Sciatic nerve (tissue), 2 donors: ENCODE measurements around the gene CDC42EP3. TPM values are rescaled to one million over a fixed set of nuclear protein-coding genes. Genes with fewer than 3 reads are reported as not detected.

Experiments used
- ATAC-seq: fragments of 200-7000 bp; cut with Tn5 transposase; one replicate; pipeline ENCODE4 v1.9.1; 2020; ENCODE audit warnings: mild to moderate bottlenecking, moderate library complexity
- DNase-seq: peaks from one replicate; pipeline ENCODE4 v3.0.0-alpha.2; 2020; ENCODE audit warnings: low spot score
- intact Hi-C: fragments of 100-400 bp; cut with DNase I; formaldehyde crosslinking; loops from one replicate; pipeline ENCODE4 v1.14.2; 2022
- total RNA-seq: library from RNA; stranded (reverse); fragmentation: NEBNext Ultra II Directional; extraction: Animal tissue kit (Norgen Biotek cat#: 25700); gene quantifications from one replicate; pipeline ENCODE4 v1.2.1, GENCODE V29; 2021
- donor health status: DM: no; HTN: no; CAD: no.
- donor health status: DM: no; HTN: no; CAD: no.

The CDC42EP3 gene
- total RNA-seq, 1 donor from 2014 or later, result 53.1 TPM

DNA sequence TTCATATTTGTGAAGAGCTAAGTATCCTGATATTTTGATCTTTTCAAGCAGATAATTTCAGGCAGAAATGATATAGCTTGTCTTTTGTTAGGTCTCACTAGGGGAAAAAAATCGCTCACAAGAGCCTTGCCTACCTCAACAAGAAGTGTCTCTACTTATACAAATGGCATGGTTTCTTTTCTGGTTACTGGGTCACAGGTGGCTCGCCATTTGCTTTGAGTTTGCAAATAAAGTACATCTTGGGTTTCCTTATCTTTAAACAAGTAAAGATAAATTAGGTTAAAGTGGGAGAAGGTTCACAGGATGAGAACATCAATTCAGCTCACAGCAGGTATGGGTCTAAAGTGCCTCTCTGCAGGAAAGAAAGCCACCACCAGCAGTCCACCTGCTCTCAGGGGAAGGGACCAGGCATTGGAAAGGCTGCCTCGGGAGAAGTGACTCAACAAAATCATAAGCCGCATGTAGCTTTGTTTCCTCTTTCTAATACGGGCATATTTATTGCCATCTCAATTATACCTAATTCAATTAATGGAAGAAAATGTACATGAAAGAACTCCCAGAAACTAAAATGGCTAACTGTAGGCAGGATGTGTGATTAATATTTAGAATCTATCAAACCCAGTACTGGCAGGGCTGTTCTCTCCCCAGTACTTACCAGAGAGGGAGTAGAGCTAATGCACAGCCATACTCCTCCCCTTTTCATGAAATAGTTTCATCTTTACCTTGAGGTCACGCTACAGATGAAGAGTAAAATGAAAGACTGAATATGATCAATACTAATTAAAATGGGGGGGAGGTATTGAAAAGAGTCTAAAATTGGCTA is 28.3 kb downstream of the CDC42EP3 start:
- DNase-seq (no peak), ATAC-seq (no peak)
- intact Hi-C loops, result no loop called here

DNA sequence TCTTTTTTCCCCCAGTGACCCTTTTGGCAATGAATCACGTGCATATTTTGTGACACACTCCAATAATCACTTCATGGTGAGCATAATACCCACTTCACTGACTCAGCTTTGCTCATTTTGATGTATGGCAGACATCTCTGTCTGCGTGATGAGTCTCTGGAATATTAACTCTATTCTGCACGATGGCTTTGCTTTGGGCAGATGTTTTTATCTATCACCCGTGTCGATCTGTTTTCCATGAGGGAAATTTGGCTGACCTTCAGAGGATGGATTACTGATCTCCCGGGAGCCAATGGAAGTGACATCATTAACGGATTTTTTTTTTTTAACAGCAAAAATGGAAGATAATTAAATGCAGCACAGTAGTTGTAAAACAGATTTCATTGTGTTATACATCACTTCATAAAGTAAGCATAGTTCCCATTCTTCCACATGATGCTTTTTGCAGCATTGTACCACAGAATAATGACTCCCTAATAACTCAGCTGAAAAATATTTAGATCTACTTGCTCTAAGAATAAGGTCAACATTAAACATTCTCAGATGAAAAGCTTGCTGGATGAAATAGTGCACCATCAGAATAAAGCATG is 29.8 kb downstream of the CDC42EP3 start:
- ATAC-seq (no peak), DNase-seq (no peak)
- intact Hi-C loops, result no loop called here

DNA sequence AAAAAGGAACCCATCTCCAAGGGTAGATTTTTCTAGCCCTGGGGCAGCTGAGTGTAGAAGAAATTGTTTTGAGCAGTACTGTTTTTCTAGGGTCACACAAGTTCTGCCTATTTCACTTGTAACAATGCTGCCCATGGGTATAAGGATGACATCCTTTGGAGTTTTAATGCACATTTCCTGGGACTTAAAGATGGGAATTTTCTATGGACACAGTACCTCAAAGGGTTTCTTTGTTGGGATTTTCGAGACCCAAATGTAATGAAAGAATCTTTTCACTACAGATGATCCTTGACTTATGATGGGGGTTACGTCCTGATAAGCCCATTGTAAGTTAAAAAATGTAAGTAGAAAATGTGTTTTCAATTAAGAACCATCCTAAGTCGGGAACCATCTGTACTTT is 31.8 kb downstream of the CDC42EP3 start:
- no peak for ATAC-seq
- no peak for DNase-seq
- intact Hi-C loops, result no loop called here

DNA sequence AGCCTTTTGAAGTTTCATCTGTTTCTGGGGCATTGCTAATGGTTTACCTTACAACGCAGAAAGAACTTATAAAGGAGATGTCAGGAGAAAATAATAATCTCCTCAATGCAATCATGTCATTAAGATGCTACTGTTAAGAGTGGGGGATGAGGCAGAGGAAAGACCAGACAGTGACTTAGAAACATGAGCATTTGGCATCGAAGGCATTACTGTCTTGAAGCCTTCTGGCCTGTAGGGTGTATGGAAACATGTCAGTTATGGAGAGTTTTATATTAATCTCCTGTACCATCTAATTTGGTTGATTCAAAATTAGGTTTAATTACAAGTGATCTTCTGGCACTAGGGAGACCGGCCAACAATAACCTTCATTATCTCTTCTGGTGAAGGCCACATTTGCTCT is 32.5 kb downstream of the CDC42EP3 start:
- ATAC-seq (no peak), DNase-seq (no peak)
- intact Hi-C loops, result no loop called here

DNA sequence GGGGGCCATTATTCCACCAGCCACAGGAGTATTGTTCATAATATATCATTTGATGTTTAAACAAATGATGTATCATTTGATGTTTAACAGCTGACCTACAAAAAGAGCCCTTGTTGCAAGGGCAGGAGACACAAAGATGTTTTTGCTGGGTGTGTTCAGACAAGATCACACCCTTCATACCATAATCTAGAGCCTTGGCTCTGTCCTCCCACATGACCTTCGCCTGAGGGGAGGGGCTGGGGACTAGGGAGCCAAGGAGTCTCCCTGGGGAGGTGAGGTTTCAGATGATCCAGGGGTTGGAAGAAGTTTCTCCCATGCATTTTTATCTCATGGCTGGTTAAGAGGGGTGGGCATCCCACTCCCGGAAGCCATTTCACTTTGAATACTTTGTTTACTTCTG is 33.5 kb downstream of the CDC42EP3 start:
- no peak for DNase-seq
- peak; percentile 64 for ATAC-seq
- intact Hi-C loops, result no loop called here

DNA sequence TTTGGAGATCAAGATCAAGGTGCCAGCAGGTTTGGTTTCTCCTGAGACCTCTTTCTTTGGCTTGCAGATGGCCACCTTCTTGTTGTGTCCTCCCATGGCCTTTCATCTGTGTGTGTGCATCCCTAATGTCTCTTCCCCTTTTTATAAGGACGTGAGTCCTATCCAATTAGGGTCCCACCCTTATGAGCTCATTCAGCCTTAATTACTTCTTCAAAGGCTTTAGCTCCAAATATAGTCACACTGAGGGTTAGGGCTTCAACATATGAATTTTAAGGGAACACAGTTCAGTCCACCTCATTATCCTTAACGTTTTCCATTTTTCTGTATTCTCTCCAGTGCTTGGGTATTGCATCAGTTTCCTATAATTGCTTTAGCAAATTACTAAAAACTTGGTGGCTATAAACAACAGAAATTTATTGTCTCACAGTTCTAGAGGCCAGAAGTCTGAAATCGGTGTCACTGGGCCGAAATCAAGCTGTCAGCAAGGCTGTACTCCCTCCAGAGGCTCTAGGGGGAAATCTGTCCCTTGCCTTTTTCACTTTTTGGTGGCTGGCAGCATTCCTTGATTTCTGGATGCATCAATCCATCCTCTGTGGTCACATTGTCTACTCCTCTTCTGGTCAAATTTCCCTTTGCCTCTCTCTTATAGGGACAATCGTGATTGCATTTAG is 34.1 kb downstream of the CDC42EP3 start:
- intact Hi-C loops, result no loop called here
- no peak for DNase-seq
- ATAC-seq, result no peak

DNA sequence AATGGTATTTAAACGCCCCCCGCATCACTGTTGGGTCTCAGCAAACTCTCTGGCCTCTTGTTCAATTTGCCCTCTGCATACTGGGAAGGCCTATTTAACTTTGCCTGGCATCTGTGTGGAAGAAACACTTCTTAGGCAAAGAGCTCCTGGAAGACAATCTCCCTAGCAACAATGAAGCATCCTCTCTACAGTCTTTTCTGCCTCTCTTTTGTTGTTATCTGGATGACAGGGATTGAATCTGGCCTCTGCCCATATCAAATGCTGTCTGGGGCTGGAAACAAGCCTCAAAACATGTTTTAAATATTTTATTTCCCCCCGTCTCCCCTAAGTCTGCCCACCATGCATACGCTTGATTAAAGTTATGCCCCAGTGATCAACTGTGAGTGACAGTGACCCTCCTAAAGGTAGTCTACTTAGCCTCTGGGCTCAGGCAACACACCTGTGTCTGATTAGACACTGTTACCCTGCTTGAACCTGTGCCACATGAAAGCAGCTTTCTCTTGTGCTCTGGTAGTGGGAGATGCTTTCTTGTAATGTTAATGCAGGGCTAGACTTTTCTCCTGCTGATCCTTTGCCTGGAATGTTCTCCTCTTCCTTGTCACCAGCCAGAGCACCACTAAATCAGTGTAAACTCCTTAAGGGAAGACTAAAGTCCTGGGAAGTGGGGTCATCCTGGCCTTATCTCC is 34.9 kb downstream of the CDC42EP3 start:
- ATAC-seq (no peak), DNase-seq (no peak)
- intact Hi-C loops, result no loop called here

DNA sequence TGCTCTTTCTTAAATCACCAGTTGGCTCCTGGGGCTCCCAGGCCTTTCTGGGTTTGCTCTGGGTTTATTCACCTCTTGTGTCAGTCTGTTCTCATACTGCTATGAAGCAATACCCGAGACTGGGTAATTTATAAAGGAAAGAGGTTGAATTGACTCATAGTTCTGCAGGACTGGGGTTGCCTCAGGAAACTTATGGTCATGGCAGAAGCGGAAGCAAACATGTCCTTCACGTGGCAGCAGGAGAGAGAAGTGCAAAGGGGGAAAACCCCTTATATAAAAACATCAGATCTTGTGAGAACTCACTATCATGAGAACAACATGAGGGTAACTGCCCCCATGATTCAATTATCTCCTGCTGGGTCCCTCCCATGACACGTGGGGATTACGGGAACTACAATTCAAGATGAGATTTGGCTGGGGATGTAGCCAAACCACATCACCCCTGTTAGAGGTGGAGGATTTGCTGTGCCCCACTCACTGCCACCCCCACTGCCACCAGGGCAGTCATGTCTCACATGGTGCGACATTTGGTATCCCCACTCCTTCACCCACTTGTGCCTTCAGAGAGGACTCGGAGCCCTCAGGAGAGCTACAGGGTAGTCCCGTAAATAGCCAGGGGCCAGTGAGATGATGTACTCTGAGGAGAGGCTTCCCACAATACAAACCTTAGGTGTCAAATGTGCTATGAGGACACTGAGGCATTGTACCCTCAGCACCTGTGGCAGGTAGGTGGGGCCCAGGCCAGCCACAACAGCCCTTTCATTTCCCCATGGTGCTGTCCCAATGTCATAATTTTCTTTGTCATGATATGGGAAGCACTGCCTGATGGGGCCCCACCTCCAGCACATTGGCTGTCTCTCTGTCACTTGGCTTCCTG is 35.7 kb downstream of the CDC42EP3 start:
- intact Hi-C loops, result no loop called here
- ATAC-seq (peak; percentile 74), DNase-seq (no peak)

DNA sequence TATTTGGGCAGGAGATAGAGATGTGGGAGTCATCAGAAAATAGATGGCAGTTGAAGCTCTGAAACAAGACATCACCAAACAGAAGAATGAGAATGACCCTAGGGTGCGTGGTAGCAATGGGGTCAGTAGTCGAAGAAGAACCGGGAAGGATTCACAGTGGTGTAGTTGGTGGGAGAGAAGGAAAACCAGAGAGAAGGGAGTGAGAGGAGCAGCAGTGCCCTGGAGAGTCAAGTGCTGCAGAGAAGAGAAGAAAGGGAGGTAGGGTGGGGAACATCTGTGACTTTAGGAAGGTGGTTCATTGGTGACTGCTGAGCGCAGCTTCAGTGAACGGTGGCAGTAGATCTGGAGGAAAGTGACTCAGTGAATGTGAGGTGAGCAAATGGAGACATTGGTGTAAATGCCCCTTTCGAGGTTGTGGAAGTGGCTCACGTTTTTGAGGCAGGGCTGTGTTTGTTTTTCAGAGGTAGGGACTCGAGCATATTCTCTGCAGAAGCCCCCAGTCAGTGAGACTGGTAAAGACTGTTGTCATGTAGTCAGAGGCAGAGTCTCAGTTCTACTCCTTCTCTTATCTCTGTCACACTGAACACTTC is 36.4 kb downstream of the CDC42EP3 start:
- ATAC-seq, result no peak
- intact Hi-C loops, result no loop called here
- no peak for DNase-seq

DNA sequence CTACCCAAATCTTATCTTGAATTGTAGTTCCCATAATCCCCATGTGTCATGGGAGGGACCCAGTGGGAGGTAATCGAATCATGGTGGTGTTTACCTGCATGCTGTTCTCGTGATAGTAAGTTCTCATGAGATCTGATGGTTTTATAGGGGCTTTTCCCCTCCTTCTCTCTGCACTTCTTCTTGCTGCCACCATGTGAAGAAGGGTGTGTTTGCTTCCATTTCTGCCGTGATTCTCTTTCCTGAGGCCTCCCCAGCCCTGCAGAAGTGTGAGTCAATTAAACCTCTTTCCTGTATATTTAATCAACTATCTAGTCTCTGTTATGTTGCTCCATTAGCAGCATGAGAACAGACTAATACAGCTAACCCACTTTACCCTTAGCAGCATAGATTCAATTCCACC is 37.6 kb downstream of the CDC42EP3 start:
- DNase-seq (no peak), ATAC-seq (no peak)
- intact Hi-C loops, result no loop called here

DNA sequence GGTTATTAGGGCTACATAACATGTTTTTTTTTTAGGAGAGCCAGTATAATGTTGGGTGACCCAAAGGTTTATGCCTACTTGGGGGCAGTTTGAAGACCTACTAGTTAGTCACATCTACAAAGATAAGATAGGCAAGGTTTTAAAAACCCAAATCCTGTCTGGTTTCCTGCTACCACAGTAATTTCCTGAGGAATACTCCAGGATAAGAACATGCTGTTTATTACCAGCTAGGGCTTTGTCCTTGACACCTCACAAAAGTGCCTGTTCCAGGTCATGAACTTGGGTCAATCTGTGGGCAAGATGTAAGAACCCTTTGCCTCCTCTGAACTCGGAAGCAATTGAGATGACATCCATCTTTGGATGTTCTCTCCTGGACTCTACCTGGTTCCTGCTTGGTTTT is 38.2 kb downstream of the CDC42EP3 start:
- DNase-seq (no peak), ATAC-seq (no peak)
- intact Hi-C loops, result no loop called here

DNA sequence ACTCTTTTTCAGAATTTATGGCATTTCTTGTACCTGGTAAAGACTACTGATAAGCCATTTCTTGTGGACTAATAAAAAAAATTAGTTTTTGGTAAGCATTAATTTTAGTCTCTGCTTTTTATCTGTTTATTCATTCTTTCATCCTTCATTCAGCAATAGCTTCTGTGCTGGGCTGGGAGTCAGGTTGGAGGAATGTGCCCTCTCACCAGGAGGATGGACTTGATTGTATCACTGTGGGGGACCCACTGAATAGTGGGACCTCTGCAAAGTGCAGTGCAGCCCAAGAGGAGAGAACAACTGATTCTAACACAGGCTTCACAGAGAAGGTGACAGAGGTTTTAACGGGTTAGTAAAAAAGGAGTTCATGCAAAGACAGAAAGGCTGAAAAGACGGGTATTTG is 39.1 kb downstream of the CDC42EP3 start:
- ATAC-seq, result no peak
- intact Hi-C loops, result no loop called here
- no peak for DNase-seq

DNA sequence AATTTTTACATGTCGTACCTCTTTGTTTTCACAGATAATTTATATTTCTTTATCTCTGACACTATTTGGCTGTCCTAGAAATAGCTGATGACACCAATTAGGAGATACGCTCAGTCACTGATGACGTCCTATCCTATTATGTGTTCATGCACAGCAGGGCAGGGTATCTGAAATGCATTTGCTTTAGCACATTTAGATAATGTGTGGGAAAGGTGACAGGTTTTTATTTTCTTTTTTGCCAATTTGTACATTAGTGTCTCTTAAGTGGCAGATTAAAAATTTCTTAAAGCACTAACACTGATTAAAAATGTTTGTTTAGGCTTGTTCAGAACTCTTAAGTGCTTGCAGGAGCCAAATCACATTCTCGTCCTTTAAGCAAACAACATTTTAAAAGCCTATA is 39.7 kb downstream of the CDC42EP3 start:
- no peak for ATAC-seq
- intact Hi-C loops, result no loop called here
- DNase-seq, result no peak

DNA sequence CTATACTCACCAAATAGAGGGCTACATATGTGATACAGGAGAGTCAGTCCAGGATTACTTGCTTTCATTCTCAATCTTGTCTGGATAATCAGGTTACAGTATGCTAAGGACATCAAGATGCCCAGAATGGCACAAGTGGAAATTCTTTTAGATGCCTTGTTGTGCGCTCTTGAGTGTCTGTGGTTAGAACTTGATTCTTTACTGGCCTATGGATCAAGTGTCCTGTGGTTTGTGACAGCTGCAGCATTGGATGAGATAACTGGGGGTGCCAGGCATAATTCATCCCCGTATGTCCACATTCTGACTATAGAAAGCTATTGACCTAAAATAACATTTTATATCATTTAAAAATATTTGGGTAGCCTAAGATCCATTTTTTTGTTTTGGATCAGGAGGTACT is 40.1 kb downstream of the CDC42EP3 start:
- intact Hi-C loops, result no loop called here
- ATAC-seq (no peak), DNase-seq (no peak)

DNA sequence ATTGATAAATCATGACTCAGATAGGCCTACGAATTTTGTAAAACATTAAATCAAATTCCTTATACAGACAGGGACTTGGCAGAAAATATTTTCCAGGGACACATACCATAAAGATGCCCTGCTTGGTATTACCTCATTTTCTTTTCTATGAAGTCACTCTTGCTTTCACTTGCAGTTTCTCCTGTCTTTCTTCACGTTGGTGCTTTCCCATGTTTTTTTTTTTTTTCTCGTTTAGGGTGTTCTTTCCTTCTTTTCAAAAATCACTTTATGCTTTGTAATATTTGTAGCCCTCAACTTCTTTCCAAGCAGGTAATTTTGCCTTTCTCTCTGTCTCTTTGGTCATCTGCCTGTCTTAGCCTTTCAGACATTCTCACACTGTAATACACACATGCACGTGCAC is 40.7 kb downstream of the CDC42EP3 start:
- DNase-seq (no peak), ATAC-seq (no peak)
- intact Hi-C loops, result no loop called here

DNA sequence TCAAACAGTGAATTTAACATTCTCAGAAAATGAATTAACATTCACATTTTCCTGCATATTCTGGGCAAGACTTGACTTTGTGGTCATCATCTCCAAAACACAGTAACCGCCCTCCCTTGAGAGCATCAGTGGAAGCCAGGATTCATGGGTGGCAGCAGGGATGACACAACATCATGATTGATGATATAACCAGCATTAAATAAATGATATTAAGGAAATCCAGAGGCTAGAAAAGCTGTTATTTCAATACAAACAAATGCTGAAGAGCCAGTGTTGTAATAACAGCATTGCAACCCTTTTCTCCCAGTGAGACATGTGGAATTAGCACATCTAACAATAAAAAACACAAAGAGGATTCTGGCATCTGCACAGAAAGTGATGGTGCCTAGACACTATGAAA is 41.1 kb downstream of the CDC42EP3 start:
- intact Hi-C loops, result no loop called here
- DNase-seq (no peak), ATAC-seq (peak; percentile 50)

DNA sequence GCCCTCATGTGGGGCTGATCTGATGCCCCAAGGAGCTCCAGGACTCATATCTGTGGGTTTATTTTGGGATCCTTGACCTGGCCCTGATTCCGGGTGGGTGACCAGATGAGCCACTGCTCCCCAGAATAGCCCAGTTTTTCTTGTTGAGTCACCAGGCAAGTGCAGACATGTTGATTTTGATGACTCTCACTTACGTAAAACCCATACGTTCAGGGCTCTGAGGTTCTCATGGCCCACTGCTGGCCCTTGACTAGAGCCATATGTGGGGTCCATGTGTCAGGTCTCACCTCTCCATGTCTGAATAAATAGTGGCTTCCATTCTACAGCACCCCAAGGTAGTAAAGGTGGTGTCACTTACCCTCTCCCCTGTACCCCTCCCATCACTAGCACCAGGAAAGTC is 41.9 kb downstream of the CDC42EP3 start:
- intact Hi-C loops, result no loop called here
- ATAC-seq, result no peak
- DNase-seq, result no peak

DNA sequence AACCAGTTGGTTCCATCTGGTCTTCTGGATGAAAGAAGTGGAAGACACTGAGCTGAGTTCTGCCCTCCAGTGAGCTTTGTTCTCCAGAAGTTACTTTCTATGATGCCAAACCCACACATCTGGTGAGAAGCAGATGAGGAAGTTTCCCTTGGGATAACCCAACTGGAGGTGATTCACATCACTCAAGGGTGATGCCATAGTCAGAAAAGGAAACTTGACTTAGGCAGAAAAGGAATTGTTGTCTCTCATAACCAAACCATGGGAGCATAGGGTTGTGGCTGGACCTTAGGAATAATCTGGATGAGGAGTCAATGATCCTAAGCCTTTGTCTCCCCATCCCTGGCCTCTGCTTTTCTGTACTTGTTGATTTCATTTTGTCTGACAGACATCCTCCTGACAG is 43.7 kb downstream of the CDC42EP3 start:
- intact Hi-C loops, result no loop called here
- DNase-seq, result no peak
- ATAC-seq, result no peak
